ENCODE measurements around the gene CAV1.

- TF ChIP-seq POLR2A (IDR thresholded peaks at IDR 0.05; ENCODE audit: low read depth, low read length), result no peak
- TF ChIP-seq TAF1 (IDR thresholded peaks at IDR 0.05; ENCODE audit: low read depth, low read length), result no peak
- TF ChIP-seq POLR2AphosphoS5 (IDR thresholded peaks at IDR 0.05; ENCODE audit: low read depth, low read length), result no peak
Measured at GRCh38 chr7:116510795-116511194, 14.0 kb upstream of the CAV1 start.

Measured in GM12891 (cell line).